ENCODE results near the gene TBX1. TPM values are rescaled to one million over a fixed set of nuclear protein-coding genes. Genes with fewer than 3 reads are reported as not detected.

TBX1 gene
- polyA plus RNA-seq, 1 donor (not counting 4 experiments of a cell fraction or from before 2014, with no cell fraction given), result 0.10 TPM

GRCh38 chr22:19717691-19718455 is 42.7 kb upstream of the TBX1 start:
- peak overlapping the region; percentile 84 for H3K4me2 ChIP-seq (ENCODE audit: control insufficient read depth, extremely low read depth, insufficient read depth, low read depth, low read length)
- peak overlapping the region; percentile 83 for H2AFZ ChIP-seq (ENCODE audit: control insufficient read depth, low read length)
- no peak overlapping the region for H3K27ac ChIP-seq (ENCODE audit: control insufficient read depth, insufficient read depth, low read length)
- peak overlapping the region; percentile 36 to 51 (median 49) for H3K4me3 ChIP-seq (ENCODE audit: control insufficient read depth in 2 of 3, extremely low read depth in 1 of 3, insufficient read depth in 2 of 3, low read depth in 1 of 3, low read length in 3 of 3)
- dilution Hi-C loops (cut with MboI; ENCODE audit: extremely low pct_ligation_motif_present, low sequenced_read_pairs), result no loop called here
- H4K20me1 ChIP-seq (ENCODE audit: control insufficient read depth, extremely low read depth, insufficient read depth, low read length), result no peaks in the 10 kb centered on the region
- H3K9ac ChIP-seq (ENCODE audit: control insufficient read depth, extremely low read depth, insufficient read depth, low read length), result peak overlapping the region; percentile 22
- no peaks in the 10 kb centered on the region for H3K9me1 ChIP-seq (ENCODE audit: control insufficient read depth, extremely low read depth, insufficient read depth, low read length)
- TF ChIP-seq CTCF (optimal IDR thresholded peaks at IDR 0.05 in 1 of 3, IDR thresholded peaks at IDR 0.05 in 1 of 3, conservative IDR thresholded peaks at IDR 0.05 in 1 of 3; ENCODE audit: extremely low read depth in 1 of 3, insufficient read depth in 2 of 3, low read length in 3 of 3) (peak; percentile 38 to 89 (median 82)), EZH2 (IDR thresholded peaks at IDR 0.05; ENCODE audit: low read length) (no peak)
- FAIRE-seq (no peak), DNase-seq (ENCODE audit: low read depth, low spot score) (no peak)
- peaks cover 11% of the 10 kb centered on the region for H3K4me1 ChIP-seq (ENCODE audit: control insufficient read depth, extremely low read depth, insufficient read depth, low read length)
- no peaks in the 10 kb centered on the region for H3K36me3 ChIP-seq (ENCODE audit: control insufficient read depth in 2 of 2, extremely low read depth in 1 of 2, insufficient read depth in 2 of 2, low read length in 2 of 2)
- H3K27me3 ChIP-seq (ENCODE audit: control insufficient read depth, extremely low read depth, insufficient read depth, low read length), result peaks cover 49% of the 10 kb centered on the region
- no peaks in the 10 kb centered on the region for H3K9me3 ChIP-seq (ENCODE audit: control insufficient read depth, low read depth, low read length)
- no peaks in the 10 kb centered on the region for H3K79me2 ChIP-seq (ENCODE audit: control insufficient read depth, insufficient read depth, low read length)

- Histone ChIP-seq H3K9me1 (ENCODE audit: control insufficient read depth, extremely low read depth, insufficient read depth, low read length) (no peaks in the 10 kb centered on the region), H3K9ac (ENCODE audit: control insufficient read depth, extremely low read depth, insufficient read depth, low read length) (peak overlapping the region; percentile 22), H2AFZ (ENCODE audit: control insufficient read depth, low read length) (peak overlapping the region; percentile 47), H3K4me3 (ENCODE audit: control insufficient read depth in 2 of 3, extremely low read depth in 1 of 3, insufficient read depth in 2 of 3, low read depth in 1 of 3, low read length in 3 of 3) (peak overlapping the region; percentile 36 to 51 (median 49)), H3K4me1 (ENCODE audit: control insufficient read depth, extremely low read depth, insufficient read depth, low read length) (peaks cover 11% of the 10 kb centered on the region), H3K36me3 (ENCODE audit: control insufficient read depth in 2 of 2, extremely low read depth in 1 of 2, insufficient read depth in 2 of 2, low read length in 2 of 2) (no peaks in the 10 kb centered on the region), H3K4me2 (ENCODE audit: control insufficient read depth, extremely low read depth, insufficient read depth, low read depth, low read length) (peak overlapping the region; percentile 84), H3K27me3 (ENCODE audit: control insufficient read depth, extremely low read depth, insufficient read depth, low read length) (peaks cover 50% of the 10 kb centered on the region), H3K9me3 (ENCODE audit: control insufficient read depth, low read depth, low read length) (no peaks in the 10 kb centered on the region), H4K20me1 (ENCODE audit: control insufficient read depth, extremely low read depth, insufficient read depth, low read length) (no peaks in the 10 kb centered on the region), H3K79me2 (ENCODE audit: control insufficient read depth, insufficient read depth, low read length) (no peaks in the 10 kb centered on the region), H3K27ac (ENCODE audit: control insufficient read depth, insufficient read depth, low read length) (no peak overlapping the region)
- dilution Hi-C loops (cut with MboI; ENCODE audit: extremely low pct_ligation_motif_present, low sequenced_read_pairs), result no loop called here
- TF ChIP-seq CTCF (optimal IDR thresholded peaks at IDR 0.05 in 1 of 3, IDR thresholded peaks at IDR 0.05 in 1 of 3, conservative IDR thresholded peaks at IDR 0.05 in 1 of 3; ENCODE audit: extremely low read depth in 1 of 3, insufficient read depth in 2 of 3, low read length in 3 of 3) (no peak), EZH2 (IDR thresholded peaks at IDR 0.05; ENCODE audit: low read length) (peak; percentile 37)
- DNase-seq (ENCODE audit: low read depth, low spot score) (no peak), FAIRE-seq (no peak)
Observed at GRCh38 chr22:19718456-19719049, 42.0 kb upstream of the TBX1 start.

Measured in keratinocyte (primary cell).